Left renal cortex interstitium (tissue), 4 donors: ENCODE data around the gene LRRC38. TPM values are rescaled to one million over a fixed set of nuclear protein-coding genes. Genes with fewer than 3 reads are reported as not detected.
A peak's percentile ranks its signal among the peaks of the same experiment; 100 is the strongest.
"Not testable (repeated sequence)": the region's sequence is repeated elsewhere in the genome, so short reads cannot be mapped to it uniquely, and the experiment has no call there.

ENCODE experiments used
- DNase-seq, 4 donors: peaks; one replicate each; pipeline ENCODE4 v3.0.0-alpha.2; 2013; ENCODE audit warnings: low read depth in 4 of 4, low spot score in 2 of 4, missing footprints in 1 of 4
- polyA plus RNA-seq, 4 donors: library from polyadenylated mRNA; unstranded; fragments of 120-200 nt; gene quantifications; one replicate each; pipeline ENCODE4 v1.2.1, GENCODE V29; 2013; ENCODE audit not compliant: insufficient read length in 4 of 4

The LRRC38 gene, protein sequence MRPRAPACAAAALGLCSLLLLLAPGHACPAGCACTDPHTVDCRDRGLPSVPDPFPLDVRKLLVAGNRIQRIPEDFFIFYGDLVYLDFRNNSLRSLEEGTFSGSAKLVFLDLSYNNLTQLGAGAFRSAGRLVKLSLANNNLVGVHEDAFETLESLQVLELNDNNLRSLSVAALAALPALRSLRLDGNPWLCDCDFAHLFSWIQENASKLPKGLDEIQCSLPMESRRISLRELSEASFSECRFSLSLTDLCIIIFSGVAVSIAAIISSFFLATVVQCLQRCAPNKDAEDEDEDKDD
- polyA plus RNA-seq, result under 1 TPM in 1 of 4 donors, not detected in 3; 0.25 TPM

DNA sequence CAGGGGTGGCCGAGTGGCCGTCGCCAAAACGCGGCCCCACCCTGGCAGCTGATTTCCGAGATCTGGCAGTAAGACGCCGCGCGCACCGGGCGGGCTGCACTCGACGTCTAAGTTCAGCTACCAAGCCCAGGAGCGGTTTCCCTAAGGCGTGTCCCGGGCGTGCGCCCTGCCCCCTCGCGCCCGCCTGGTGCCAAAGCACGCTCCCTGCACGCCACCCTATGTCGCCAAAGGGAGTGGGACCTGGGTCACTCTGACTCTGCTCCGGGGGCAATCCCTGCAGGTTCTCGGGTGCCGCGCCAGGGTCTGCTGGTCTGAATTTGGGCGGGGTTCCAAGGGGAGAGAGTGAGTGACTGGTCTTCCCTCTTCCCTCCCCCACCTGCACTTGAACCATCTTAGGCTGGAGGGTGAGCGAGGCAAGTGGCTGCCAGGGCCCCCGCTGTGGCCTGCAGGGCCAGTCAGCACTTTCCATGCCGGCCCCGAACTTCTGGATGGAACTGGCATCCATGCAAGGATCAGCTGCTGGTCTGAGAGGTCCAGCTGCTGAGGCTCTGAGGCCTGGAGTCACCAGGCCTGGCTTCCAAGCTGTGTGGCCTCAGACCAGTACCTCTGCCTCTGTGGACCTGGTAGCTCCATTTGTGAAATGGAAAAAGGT lies at the start of gene LRRC38:
Gene LRRC38 (minus strand): TSS at position 109 of the 652 bp plus-strand sequence. CDS start 410 bp downstream, outside the sequence.
- DNase-seq, result no peak

DNA sequence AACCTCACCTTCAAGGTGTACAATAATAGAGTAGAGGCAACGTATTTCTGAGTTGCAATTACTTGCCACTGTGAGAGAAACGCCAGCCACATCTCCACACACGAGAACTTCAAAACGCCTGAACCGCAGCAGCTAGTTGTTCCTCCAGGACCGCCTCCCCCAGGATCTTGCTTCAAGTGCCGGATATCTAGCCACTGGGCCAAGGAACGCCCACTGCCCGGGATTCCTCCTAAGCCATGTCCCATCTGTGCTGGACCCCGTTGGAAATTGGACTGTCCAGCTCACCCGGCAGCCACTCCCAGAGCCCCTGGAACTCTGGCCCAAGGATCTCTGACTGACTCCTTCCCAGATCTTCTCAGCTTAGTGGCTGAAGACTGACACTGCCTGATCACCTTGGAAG lies 49.2 kb upstream of the LRRC38 start:
- DNase-seq, result not testable (repeated sequence)

DNA sequence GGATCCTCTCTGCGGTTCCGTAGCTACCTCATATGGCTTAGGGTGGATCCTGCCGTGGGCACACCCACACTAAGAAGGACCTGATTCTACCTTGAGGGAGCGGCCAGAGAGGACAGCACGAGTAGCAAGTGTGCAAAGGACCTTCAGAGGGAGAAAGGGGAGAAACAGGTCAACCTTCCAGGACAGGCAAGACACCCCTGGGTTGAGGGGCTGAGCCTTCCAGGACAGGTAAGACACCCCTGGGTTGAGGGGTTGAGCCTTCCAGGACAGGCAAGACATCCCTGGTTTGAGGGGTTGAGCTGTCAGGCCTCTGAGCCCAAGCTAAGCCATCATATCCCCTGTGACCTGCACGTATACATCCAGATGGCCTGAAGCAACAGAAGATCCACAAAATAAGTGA lies 46.7 kb upstream of the LRRC38 start:
- no peak for DNase-seq

DNA sequence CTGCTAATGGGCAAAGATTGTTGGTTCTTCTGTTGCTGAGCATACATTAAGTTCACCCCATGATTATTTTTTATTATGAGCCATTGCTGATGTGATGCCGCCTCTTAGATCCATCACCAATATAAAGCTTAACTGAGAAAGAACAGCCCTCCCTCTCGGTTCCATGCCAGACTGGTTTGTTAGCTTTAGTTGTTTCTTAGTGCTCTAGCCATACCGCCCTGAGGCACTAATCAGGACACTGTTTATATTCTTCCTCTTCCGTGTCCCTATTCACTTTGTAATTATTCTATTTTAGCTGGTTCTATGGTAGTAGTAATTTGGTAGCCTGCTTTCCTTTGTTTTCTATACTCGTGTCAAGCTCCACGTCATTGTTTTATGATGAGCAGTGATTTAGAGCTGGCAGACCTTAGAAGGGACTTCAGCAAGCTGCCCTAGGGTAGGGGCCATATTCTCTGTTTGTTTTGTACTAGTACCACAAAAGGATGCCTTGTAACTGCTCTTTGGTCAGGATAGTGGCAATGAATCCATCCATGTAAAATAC lies 42.5 kb upstream of the LRRC38 start:
- no peak for DNase-seq

DNA sequence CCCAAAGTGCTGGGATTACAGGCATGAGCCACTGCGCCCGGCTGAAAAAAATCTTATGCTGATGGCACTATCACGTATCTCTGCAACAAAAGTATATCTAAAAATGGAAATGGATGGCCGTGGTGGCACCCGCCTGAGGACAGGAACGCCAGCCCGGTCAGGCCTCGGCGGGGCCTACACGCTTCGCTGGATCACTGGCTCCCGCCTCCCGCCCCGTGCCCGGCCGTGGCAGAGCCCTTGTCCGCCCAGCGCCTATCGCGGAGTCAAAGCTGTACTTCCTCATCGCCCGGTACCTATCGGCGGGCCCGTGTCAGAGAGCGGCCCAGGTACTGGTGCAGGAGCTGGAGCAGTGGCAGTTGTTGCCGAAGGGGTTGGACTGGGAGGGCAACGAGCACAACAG lies 41.0 kb upstream of the LRRC38 start:
- DNase-seq, result no peak

DNA sequence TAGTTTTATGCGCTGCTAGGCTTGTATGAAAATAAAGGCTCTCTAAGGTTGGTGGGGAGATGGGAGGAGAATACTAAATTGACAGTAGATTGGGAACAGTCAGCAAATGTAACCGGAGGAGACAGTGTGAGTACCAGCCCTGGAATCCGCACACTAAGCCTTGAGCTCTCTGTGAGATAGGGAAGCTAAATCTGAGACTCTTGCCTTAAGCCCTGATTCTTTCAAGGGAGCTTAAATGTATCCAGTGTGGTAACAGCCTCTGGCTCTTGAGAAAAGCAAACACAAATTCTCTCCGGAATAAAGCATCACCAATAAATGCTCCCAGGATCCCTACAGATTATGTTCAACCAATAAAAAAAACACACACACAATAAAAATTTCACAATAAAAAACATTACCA lies 36.9 kb upstream of the LRRC38 start:
- DNase-seq, result no peak

DNA sequence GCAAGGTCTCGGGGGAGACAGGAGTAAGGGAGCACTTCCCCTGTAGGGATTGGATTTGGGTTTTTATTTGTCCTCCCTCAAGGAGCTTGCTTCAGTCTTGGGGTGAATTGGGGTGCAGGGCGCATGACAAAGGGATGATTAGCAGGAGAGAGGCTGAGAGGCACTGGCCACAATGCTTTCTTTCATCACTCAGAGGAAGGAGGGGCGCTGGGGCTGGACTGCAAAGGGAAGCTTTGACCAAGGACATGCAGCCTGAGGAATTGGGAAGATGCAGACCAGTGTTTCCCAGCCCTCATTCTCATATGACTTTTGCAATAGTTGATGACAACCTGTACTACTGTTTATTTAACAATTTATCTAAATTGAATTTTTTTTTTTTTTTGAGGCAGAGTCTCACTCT lies 35.7 kb upstream of the LRRC38 start:
- DNase-seq, result no peak

DNA sequence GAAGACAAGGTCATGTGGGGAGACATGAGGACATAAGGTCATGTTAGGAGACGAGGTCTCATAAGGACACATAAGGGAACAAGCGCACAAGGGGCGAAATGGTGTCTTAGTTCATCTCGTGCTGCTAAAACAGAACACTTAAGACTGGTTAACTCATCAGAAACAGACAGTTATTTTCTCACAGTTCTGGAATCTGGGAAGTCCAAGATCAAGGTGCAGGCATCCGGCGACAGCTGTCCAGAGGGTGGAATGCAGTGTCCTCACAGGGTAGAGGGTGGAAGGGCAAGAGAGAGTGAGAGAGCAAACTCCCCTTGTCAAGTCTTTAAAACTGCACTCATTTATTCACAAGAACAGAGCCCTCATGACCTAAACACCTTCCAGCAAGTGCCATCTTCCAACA lies 35.2 kb upstream of the LRRC38 start:
- DNase-seq, result no peak

DNA sequence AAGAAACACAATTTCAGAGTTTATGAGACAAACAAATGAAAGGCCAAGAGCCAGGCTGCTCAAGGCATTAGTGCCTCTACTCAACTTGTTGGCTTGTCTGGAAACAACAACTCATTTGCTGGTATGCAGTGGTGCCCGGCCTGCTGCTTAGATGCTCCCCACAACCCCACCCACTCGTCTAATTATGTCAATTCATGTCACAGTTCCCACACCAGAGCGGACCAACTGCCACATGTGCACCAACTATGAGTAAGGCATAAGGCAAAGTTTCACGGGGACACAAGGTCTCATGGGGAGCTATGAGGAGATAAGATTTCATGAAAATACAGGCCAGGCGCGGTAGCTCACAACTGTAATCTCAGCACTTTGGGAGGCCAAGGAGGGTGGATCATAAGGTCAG lies 34.5 kb upstream of the LRRC38 start:
- DNase-seq, result no peak

DNA sequence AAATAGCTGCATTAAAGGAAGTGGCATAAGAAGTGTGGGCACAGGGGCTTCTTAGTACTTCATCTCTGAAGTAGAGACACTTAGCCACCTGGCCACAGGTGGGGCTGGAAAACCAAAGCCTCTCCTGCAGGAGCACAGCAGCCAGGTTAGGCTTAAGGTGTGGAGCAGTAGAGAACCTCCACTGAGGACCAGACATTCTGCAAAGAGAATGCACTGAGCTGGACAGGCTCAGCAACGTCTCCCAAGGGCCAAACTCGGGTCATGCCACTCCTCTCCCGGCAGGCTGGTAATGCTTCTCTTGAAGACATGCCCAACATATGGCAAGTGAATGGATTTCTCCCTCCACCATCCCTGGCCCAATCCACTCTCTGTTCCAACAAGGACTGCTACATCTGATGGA lies 33.0 kb upstream of the LRRC38 start:
- DNase-seq, result no peak

DNA sequence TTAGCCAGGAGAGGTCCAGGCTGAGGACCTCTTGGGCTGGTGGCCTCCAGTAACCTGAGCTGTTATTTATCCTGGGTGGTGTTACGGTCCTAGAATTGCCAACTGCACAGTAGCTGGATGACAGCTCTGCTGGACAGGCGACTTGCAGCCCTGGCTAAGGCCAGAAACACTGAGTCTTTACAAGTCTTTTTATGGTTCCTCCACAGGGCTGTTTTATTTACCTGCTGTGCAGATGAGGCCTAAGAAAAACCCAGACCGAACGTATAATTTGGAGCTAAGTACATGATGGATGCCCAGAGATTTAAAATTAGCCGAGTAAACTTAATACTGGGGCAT lies 30.4 kb upstream of the LRRC38 start:
- no peak for DNase-seq

DNA sequence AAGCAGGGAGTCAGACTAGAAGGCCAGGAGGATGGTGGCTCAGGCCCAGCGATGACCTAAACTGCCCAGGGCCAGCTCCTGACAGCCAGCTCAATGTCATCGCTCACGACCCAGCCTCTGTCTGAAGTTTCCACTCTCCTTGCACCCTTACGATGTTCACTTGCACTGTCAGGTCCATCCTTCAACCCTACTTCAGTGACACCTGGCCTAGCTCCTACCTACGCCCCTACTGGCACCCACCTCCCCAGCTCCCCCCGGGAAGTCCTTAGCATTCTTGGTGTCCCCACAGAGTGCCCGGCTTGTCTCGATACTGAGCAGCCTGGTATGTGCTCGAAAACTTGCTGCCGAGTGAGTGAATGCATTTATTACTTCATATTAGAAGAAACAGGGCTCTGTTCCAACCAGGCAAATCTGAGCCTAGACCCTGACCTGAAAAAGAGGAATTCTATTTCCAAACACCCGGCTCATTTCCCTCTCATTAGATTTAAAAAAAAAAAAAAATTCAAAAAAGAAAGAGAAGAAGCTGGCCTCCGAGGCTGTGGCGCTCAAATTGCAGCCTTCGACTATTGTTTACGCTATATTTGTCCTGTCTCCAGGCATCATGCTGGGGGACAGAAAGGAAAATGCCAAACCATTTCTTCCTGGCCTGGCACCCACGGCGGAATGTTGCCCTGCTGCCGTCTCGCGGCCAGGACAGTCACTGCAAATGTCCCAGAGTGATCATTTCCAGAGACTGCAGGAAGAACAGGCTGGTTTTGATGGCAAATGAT lies 29.8 kb upstream of the LRRC38 start:
- DNase-seq, result peak; percentile 19 to 50 (median 45)

DNA sequence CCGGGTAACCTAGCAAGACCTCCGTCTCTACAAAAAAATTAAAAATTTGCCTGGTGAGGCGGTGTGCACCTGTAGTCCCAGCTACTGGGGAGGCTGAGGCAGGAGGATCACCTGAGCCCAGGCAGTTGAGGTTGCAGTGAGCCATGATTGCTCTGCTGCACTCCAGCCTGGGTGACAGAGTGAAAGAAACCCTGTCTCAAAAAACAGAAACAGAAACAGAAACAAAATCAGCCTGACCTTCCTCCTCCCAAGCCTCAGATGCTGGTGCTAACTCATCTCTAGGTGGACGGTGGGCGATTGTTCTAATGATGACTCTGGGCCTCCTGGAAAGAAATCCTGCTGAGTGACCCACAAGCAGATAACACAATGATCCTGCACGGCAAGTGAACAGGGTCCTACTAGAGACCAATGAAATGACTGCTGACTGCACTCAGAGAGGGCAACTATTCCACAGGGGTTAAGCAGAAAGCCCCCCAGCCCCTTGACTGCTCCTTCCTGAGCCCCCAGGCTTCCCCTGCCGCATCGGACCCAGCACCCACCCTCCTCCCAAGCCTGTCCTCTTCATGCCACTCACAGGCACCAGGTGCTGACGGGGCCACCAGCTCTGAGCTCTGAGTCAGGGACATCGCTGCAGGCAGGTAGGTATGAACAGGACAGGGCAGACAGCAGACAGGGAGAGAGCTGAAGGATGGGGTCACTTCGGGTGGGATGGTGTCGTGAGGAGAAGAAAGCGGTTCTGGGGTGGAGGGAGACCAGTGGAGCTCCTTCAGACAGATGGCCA lies 27.8 kb upstream of the LRRC38 start:
- DNase-seq, result no peak

DNA sequence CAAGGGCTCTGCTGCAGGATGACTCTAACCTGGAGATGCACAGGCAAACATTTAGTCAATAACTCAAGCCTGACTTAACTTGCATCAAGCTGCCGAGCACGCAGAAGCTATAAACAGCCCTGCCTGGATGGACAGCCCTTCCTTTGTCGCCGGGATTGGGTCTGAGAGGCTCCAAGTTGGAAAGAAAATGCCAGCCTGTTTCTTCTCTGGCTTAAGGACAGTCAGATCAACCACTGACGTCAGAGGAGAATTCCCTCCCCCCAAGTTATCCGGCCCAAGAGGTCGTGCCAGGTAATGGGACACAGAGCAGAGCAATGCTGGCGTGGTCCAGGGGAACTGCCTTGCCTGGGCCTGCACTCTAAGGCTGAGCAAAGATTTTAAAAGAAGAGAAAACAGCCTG lies 27.1 kb upstream of the LRRC38 start:
- peak in 3 of 4 donors; percentile 6 to 13 (median 10) for DNase-seq

DNA sequence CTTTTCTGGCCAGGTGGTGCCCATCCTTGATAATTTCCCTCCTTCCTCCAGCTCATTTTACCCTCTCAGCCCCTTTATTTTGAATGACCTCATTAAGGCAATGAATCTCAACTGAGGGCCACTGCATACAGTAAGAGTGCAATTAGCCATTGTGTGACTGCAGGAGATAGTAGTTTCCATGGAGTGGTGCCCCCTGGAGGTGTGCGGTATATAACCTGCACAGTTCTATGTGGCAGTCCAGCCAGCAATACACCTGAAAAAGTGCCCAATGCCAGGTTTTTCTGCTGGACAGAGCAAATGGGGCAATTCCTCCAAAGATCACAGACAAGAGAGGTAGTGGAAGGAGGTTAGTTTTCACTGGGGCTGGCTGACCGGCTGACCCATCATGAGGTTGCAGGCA lies 25.9 kb upstream of the LRRC38 start:
- DNase-seq, result no peak

DNA sequence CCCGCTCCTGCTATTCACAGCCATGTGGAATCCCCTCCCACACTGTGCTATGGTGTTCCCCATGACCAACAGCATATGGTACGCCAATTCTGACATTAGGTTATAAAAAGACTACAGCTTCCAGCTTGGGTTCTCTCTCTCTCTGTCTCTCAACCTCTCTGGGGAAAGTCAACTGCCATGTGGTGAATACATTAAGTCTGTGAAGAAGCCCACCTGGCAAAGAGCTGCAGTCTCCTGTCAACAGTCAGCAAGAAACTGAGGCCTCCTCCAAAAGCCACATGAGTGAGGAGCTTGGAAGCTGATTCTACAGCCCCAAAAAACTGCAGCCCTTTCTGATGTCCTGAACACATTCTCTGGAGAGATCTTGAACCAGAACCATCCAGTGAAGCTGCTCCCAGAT lies 25.0 kb upstream of the LRRC38 start:
- DNase-seq, result no peak

DNA sequence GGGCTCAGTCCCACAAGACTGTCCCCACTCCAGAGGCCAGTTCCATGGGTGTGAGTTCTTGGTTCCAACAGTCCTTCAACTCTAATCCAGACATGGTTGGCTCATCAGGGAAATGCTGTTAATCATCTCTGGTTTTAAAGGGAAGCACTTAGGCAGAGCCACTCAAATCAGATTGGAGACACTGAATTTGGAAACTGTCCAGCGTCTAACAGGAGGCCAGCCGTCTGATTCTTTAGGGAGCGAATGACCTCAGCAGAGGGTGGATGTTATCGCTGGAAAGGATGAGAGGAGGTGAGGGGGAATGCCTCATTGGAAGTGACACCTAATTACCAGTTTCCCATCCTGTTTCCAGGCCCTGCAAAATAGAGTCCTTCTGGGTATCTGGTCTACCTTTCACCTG lies 22.8 kb upstream of the LRRC38 start:
- no peak for DNase-seq

DNA sequence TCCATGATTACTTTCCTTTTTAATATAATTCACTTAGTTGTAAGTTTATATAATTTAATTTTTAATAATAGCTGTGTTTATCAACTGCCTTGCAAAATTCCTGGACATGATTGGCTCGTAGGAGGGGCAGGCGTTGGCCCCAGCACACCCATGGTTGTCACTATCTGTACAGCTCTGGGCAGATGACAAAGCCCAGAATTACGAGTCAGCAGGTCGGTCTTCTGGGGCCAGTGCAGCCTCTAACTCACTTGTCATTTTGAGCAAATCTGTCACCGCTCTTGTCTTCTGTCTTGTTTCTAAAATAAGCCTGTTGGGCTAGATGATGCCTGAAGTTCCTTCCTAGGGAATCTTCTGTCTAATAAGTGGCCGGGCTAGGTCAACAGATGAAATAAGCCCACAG lies 21.4 kb upstream of the LRRC38 start:
- no peak for DNase-seq

DNA sequence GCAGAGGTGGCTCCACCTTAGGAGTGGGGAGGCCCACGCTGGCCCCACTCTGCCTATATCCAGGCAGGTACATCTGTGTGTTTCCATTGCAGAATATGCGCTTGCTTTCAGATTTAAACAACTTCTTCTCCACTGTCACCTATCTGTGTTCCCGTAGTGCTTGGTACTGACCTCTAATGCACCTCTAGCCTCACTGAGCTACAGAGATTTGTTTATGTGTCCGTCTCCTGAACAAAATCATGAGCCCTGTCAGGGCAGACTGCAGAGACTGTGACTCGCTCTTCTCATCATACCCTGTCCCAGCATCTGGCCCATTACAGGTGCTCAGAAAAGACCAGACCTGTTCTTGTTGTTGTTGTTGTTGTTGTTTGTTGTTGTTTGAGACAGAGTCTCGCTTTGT lies 14.5 kb upstream of the LRRC38 start:
- DNase-seq, result no peak

DNA sequence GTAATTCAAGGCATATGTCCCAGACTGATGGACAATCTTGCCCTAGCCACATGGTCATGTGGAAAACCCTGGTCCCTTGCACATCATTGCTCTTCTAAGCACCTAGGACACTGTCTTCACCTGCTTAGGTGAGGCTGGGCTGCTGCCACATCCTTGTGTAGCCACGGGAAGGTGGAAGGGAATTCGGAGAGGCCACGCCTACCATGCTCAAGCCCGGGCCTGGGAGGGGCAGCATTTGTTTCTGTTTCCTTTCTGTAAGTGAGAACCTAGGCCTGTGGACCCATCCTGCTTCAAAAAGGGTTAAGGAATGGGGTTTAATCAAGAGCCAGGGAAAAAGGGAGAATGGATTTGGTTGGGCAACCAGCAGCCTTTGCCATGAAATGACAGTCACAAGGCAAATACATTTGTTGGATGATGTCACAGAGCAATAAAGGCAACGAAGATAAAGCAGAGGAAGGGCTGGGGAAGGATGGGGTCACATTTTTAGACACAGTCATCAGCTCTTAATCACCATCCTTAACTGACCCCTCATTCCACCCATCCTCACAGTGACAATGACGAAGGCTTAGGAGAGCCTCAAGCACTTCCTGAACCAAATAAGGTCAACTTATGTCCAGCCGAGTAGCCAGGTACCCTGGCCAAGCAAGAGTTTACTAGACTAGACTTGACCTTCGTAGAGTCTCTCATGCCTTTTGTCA lies 10.1 kb upstream of the LRRC38 start:
- no peak for DNase-seq
